CD4-positive, alpha-beta memory T cell (primary cell): ENCODE results near the gene PATJ. TPM values are rescaled to one million over a fixed set of nuclear protein-coding genes. Genes with fewer than 3 reads are reported as not detected.

Source experiments
- CTCF ChIA-PET: fragments of 350-600 bp; sonication (Branson Sonifier 250); formaldehyde crosslinking; loops from one replicate; lab custom pipeline; 2021; ENCODE audit warnings: inconsistent platforms; ENCODE audit not compliant: partially characterized antibody; lab: Charles Lee
- POLR2A ChIA-PET: fragments of 350-600 bp; sonication (Branson Sonifier 250); formaldehyde crosslinking; loops from one replicate; lab custom pipeline; 2021; ENCODE audit not compliant: partially characterized antibody; lab: Charles Lee
- DNase-seq, 5 donors: peaks; one replicate each; pipeline versions ENCODE4 v3.0.0 to v3.0.0-alpha.2; 2020 to 2022; ENCODE audit warnings: mixed read lengths in 1 of 5
- H3K27ac ChIP-seq: one replicate; pipeline ENCODE4 v1.7.0; 2013; ENCODE audit warnings: low read depth, low read length
- H3K27me3 ChIP-seq: 2 replicates; pipeline ENCODE4 v1.7.0; 2013; ENCODE audit warnings: mild to moderate bottlenecking, low read length, moderate library complexity; ENCODE audit not compliant: insufficient read depth
- H3K36me3 ChIP-seq: 2 replicates; pipeline ENCODE4 v1.7.0; 2013; ENCODE audit warnings: mild to moderate bottlenecking, low read length, moderate library complexity; ENCODE audit not compliant: insufficient read depth
- H3K4me1 ChIP-seq: 2 replicates; pipeline ENCODE4 v1.7.0; 2013; ENCODE audit warnings: mild to moderate bottlenecking, low read length, moderate library complexity; ENCODE audit not compliant: insufficient read depth
- H3K4me3 ChIP-seq, 2 donors: one replicate each; pipeline ENCODE4 v1.7.0; 2013; ENCODE audit warnings: low read length in 2 of 2, mild to moderate bottlenecking in 1 of 2
- H3K9me3 ChIP-seq, 2 donors: one replicate each; pipeline ENCODE4 v1.7.0; 2013; ENCODE audit warnings: low read length in 2 of 2, control low read depth in 1 of 2; ENCODE audit not compliant: control insufficient read depth in 1 of 2
- H3K27ac Mint-ChIP-seq, 7 donors: one replicate each; pipeline ENCODE4 v1.8.0; 2020 to 2021; ENCODE audit warnings: mixed read lengths in 7 of 7, mild to moderate bottlenecking in 6 of 7, inconsistent platforms in 3 of 7, moderate library complexity in 3 of 7
- H3K27me3 Mint-ChIP-seq, 2 donors: one replicate each; pipeline ENCODE4 v1.8.0; 2020 to 2021; ENCODE audit warnings: mixed read lengths in 2 of 2
- H3K36me3 Mint-ChIP-seq, 2 donors: one replicate each; pipeline ENCODE4 v1.8.0; 2020 to 2021; ENCODE audit warnings: mixed read lengths in 2 of 2, inconsistent platforms in 1 of 2, mild to moderate bottlenecking in 1 of 2
- H3K4me1 Mint-ChIP-seq, 4 donors: one replicate each; pipeline ENCODE4 v1.8.0; 2020 to 2021; ENCODE audit warnings: mixed read lengths in 4 of 4, mild to moderate bottlenecking in 1 of 4
- H3K4me3 Mint-ChIP-seq, 8 donors: one replicate each; pipeline ENCODE4 v1.8.0; 2020 to 2021; ENCODE audit warnings: mixed read lengths in 8 of 8, mild to moderate bottlenecking in 7 of 8, moderate library complexity in 6 of 8, inconsistent platforms in 3 of 8
- H3K9me3 Mint-ChIP-seq, 8 donors: one replicate each; pipeline ENCODE4 v1.8.0; 2020 to 2021; ENCODE audit warnings: mixed read lengths in 8 of 8, mild to moderate bottlenecking in 5 of 8, inconsistent platforms in 3 of 8, moderate library complexity in 1 of 8
- intact Hi-C: fragments of 100-400 bp; cut with micrococcal nuclease; formaldehyde crosslinking; loops from one replicate; pipeline ENCODE4 v1.15.1; 2023
- polyA plus RNA-seq, 2 donors: library from polyadenylated mRNA; unstranded; fragments of 300-500 nt; fragmentation: Illumina TruSeq; gene quantifications; one replicate each; pipeline ENCODE4 v1.2.3, GENCODE V29; 2021
- total RNA-seq, 2 experiments: library from RNA; stranded (reverse); gene quantifications; one replicate each; pipeline ENCODE4 v1.2.3, GENCODE V29; 2021

The PATJ gene
- total and polyA plus RNA-seq, 4 experiments from 2014 or later, result 10.1 to 49.0 (median 38.0) TPM

GRCh38 chr1:61749574-61749973, 7.3 kb downstream of the PATJ start:
- Mint-ChIP-seq H3K27me3 (no peaks in the 10 kb centered on the region), H3K36me3 (peaks cover 2 to 7% of the 10 kb centered on the region in 2 donors), H3K4me3 (no peak overlapping the region), H3K4me1 (peaks cover 9 to 24% (median 12%) of the 10 kb centered on the region in 4 donors), H3K27ac (peak overlapping the region in 1 of 7 donors; percentile 53), H3K9me3 (no peaks in the 10 kb centered on the region)
- Histone ChIP-seq H3K36me3 (no peaks in the 10 kb centered on the region), H3K4me1 (peaks cover 4% of the 10 kb centered on the region), H3K27me3 (no peaks in the 10 kb centered on the region), H3K9me3 (no peaks in the 10 kb centered on the region), H3K27ac (no peak overlapping the region), H3K4me3 (no peak overlapping the region)
- intact Hi-C loops, result no loop called here
- ChIA-PET CTCF (no interaction called here), POLR2A (no interaction called here)
- DNase-seq, result no peak

- no peak for DNase-seq
- Mint-ChIP-seq H3K27ac (no peak overlapping the region), H3K4me1 (peaks cover 4 to 17% (median 7%) of the 10 kb centered on the region in 4 donors), H3K4me3 (no peak overlapping the region), H3K36me3 (peaks cover 1 to 2% of the 10 kb centered on the region in 2 donors), H3K9me3 (no peaks in the 10 kb centered on the region), H3K27me3 (no peaks in the 10 kb centered on the region)
- Histone ChIP-seq H3K4me1 (no peaks in the 10 kb centered on the region), H3K9me3 (no peaks in the 10 kb centered on the region), H3K4me3 (no peak overlapping the region), H3K36me3 (no peaks in the 10 kb centered on the region), H3K27me3 (no peaks in the 10 kb centered on the region), H3K27ac (no peak overlapping the region)
- intact Hi-C loops, result no loop called here
- ChIA-PET CTCF (no interaction called here), POLR2A (no interaction called here)
These were observed 10.7 kb downstream of the PATJ start for GRCh38 chr1:61752921-61753389.

- Mint-ChIP-seq H3K27me3 (no peaks in the 10 kb centered on the region), H3K9me3 (no peaks in the 10 kb centered on the region), H3K27ac (no peak overlapping the region), H3K4me3 (no peak overlapping the region), H3K36me3 (peaks cover 2 to 6% of the 10 kb centered on the region in 2 donors), H3K4me1 (peaks cover 6 to 18% (median 9%) of the 10 kb centered on the region in 4 donors)
- ChIA-PET CTCF (interaction anchor here (1.4 kb wide), 1 partner anchor 10 kb away, joined by 4 read pairs; no protein-coding TSS in a partner anchor), POLR2A (no interaction called here)
- Histone ChIP-seq H3K36me3 (no peaks in the 10 kb centered on the region), H3K4me3 (no peak overlapping the region), H3K27me3 (no peaks in the 10 kb centered on the region), H3K4me1 (no peaks in the 10 kb centered on the region), H3K9me3 (no peaks in the 10 kb centered on the region), H3K27ac (no peak overlapping the region)
- no peak for DNase-seq
- intact Hi-C loops, result no loop called here
These were observed 11.8 kb downstream of the PATJ start for GRCh38 chr1:61753998-61754508.

DNA sequence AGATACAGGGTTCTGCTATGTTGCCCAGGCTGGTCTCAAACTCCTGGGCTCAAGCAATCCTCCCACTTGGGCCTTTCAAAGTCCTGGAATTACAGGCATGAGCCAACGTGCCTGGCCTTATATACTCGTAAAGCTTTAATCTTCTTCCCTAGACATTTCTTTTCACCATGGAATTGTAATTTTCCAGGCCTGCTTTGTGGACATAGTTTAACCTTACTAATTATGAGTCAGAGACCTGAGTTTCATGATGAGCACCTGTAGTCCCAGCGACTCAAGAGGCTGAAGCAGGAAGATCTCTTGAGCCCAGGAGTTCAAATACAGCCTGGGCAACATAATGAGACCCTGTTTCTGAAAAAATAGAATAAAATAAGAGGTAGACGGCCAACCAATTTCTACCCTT, 12.3 kb downstream of the PATJ start:
- H3K4me3 ChIP-seq, result no peak overlapping the region
- ChIA-PET POLR2A (no interaction called here), CTCF (interaction anchor here (1.4 kb wide), 1 partner anchor 11 kb away, joined by 4 read pairs; no protein-coding TSS in a partner anchor)
- no peak for DNase-seq
- Mint-ChIP-seq H3K9me3 (no peaks in the 10 kb centered on the region), H3K27me3 (no peaks in the 10 kb centered on the region), H3K36me3 (peaks cover 2 to 6% of the 10 kb centered on the region in 2 donors), H3K27ac (no peak overlapping the region), H3K4me3 (peak overlapping the region in 1 of 8 donors; percentile 2), H3K4me1 (peaks cover 5 to 15% (median 9%) of the 10 kb centered on the region in 4 donors)
- intact Hi-C loops, result no loop called here
- H3K36me3 ChIP-seq, result no peaks in the 10 kb centered on the region
- no peaks in the 10 kb centered on the region for H3K4me1 ChIP-seq
- H3K27me3 ChIP-seq, result no peaks in the 10 kb centered on the region
- H3K27ac ChIP-seq, result no peak overlapping the region
- no peaks in the 10 kb centered on the region for H3K9me3 ChIP-seq

DNA sequence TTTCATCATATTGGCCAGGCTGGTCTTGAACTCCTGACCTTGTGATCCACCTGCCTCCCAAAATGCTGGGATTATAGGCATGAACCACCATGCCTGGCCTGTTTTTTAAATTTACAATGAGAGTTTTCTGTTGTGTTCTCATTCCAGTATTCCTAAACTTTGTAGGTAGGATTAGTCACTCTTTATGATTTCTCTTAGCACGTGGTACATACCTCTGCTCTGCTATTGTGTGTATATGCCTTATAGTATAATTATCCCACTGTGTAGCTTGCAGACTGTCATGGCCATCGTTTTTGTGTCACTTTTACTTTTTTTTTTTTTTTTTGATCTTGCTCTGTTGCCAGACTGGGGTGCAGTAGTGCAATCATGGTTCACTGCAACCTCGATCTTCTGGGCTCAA, 14.5 kb downstream of the PATJ start:
- Mint-ChIP-seq H3K27ac (no peak overlapping the region), H3K36me3 (peaks cover 2 to 9% of the 10 kb centered on the region in 2 donors), H3K4me1 (peaks cover 8 to 10% (median 10%) of the 10 kb centered on the region in 4 donors), H3K27me3 (no peaks in the 10 kb centered on the region), H3K4me3 (no peak overlapping the region), H3K9me3 (no peaks in the 10 kb centered on the region)
- Histone ChIP-seq H3K4me3 (no peak overlapping the region), H3K36me3 (no peaks in the 10 kb centered on the region), H3K27me3 (no peaks in the 10 kb centered on the region), H3K9me3 (no peaks in the 10 kb centered on the region), H3K27ac (no peak overlapping the region), H3K4me1 (no peaks in the 10 kb centered on the region)
- POLR2A ChIA-PET, result no interaction called here
- DNase-seq, result no peak
- CTCF ChIA-PET, result no interaction called here
- intact Hi-C loops, result no loop called here

GRCh38 chr1:61757950-61758349, 15.7 kb downstream of the PATJ start:
- CTCF ChIA-PET, result no interaction called here
- H3K4me1 ChIP-seq, result no peaks in the 10 kb centered on the region
- no peak for DNase-seq
- H3K27me3 Mint-ChIP-seq, result no peaks in the 10 kb centered on the region
- no peaks in the 10 kb centered on the region for H3K9me3 ChIP-seq
- no peak overlapping the region for H3K27ac ChIP-seq
- no peaks in the 10 kb centered on the region for H3K36me3 ChIP-seq
- intact Hi-C loops, result no loop called here
- H3K4me1 Mint-ChIP-seq, result peaks cover 8 to 10% (median 10%) of the 10 kb centered on the region in 4 donors
- POLR2A ChIA-PET, result no interaction called here
- H3K27ac Mint-ChIP-seq, result peak overlapping the region in 4 of 7 donors; percentile 24 to 51 (median 40)
- no peaks in the 10 kb centered on the region for H3K27me3 ChIP-seq
- H3K36me3 Mint-ChIP-seq, result peaks cover 2 to 11% of the 10 kb centered on the region in 2 donors
- H3K9me3 Mint-ChIP-seq, result no peaks in the 10 kb centered on the region
- H3K4me3 Mint-ChIP-seq, result no peak overlapping the region
- no peak overlapping the region for H3K4me3 ChIP-seq

GRCh38 chr1:61770131-61770530, 27.9 kb downstream of the PATJ start:
- no peak for DNase-seq
- intact Hi-C loops, result no loop called here
- Histone ChIP-seq H3K4me1 (peaks cover 15% of the 10 kb centered on the region), H3K27ac (no peak overlapping the region), H3K27me3 (no peaks in the 10 kb centered on the region), H3K36me3 (peaks cover 7% of the 10 kb centered on the region), H3K4me3 (no peak overlapping the region), H3K9me3 (no peaks in the 10 kb centered on the region)
- CTCF ChIA-PET, result no interaction called here
- Mint-ChIP-seq H3K27me3 (no peaks in the 10 kb centered on the region), H3K36me3 (peaks cover 34 to 49% of the 10 kb centered on the region in 2 donors), H3K4me1 (peaks cover 2 to 15% (median 8%) of the 10 kb centered on the region in 4 donors), H3K9me3 (no peaks in the 10 kb centered on the region), H3K4me3 (no peak overlapping the region), H3K27ac (no peak overlapping the region)
- POLR2A ChIA-PET, result no interaction called here
